PC-9 (cell line): ENCODE results near the gene CTNNA1. TPM values are rescaled to one million over a fixed set of nuclear protein-coding genes. Genes with fewer than 3 reads are reported as not detected.

Source experiments
- BruUV-seq: library from RNA; stranded (reverse); fragments of 400-500 nt; replicated peaks from 2 replicates; lab custom pipeline; 2021; lab: Mats Ljungman, UMichigan
- CTCF ChIA-PET: fragments of 300-600 bp; sonication (Branson Sonifier 250); formaldehyde crosslinking; loops from one replicate; lab custom pipeline; 2022; ENCODE audit warnings: antibody characterized with exemption; lab: Charles Lee
- POLR2A ChIA-PET: fragments of 300-600 bp; sonication (Branson Sonifier 250); formaldehyde crosslinking; loops from one replicate; lab custom pipeline; 2022; ENCODE audit warnings: antibody characterized with exemption; ENCODE audit not compliant: unreplicated experiment; lab: Charles Lee
- DNase-seq, 2 experiments: peaks; one replicate each; pipeline versions ENCODE4 v3.0.0 to v3.0.0-alpha.2; 2015 to 2022; ENCODE audit warnings: mixed read lengths in 1 of 2
- H2AFZ ChIP-seq: fragments of 200-600 bp; sonication (generic); 2 replicates; pipeline ENCODE4 v1.8.1; 2017; ENCODE audit warnings: antibody characterized with exemption
- H3F3A ChIP-seq: fragments of 200-600 bp; sonication (generic); 2 replicates; pipeline ENCODE4 v1.8.1; 2017; ENCODE audit warnings: antibody characterized with exemption, mild to moderate bottlenecking, low read depth; ENCODE audit not compliant: insufficient read depth
- H3K27ac ChIP-seq: fragments of 200-600 bp; sonication (generic); 2 replicates; pipeline ENCODE4 v1.6.1; 2016; ENCODE audit warnings: mixed run types
- H3K27me3 ChIP-seq: fragments of 200-600 bp; sonication (generic); 2 replicates; pipeline ENCODE4 v1.6.1; 2016; ENCODE audit warnings: low read depth, mixed run types; ENCODE audit not compliant: insufficient read depth
- H3K36me3 ChIP-seq: fragments of 200-600 bp; sonication (generic); 2 replicates; pipeline ENCODE4 v1.6.1; 2016; ENCODE audit warnings: low read depth, mixed run types
- H3K4me1 ChIP-seq: fragments of 200-600 bp; sonication (generic); replicated peaks from 2 replicates; pipeline ENCODE4 v1.6.1; 2016; ENCODE audit warnings: mixed run types; ENCODE audit not compliant: insufficient read depth
- H3K4me2 ChIP-seq: fragments of 200-600 bp; sonication (generic); 2 replicates; pipeline ENCODE4 v1.6.1; 2017; ENCODE audit warnings: mixed run types
- H3K4me3 ChIP-seq: fragments of 200-600 bp; sonication (generic); 2 replicates; pipeline ENCODE4 v1.6.1; 2016; ENCODE audit warnings: mixed run types
- H3K79me2 ChIP-seq: fragments of 200-600 bp; sonication (generic); 2 replicates; pipeline ENCODE4 v1.6.1; 2017; ENCODE audit warnings: low read depth, mixed run types
- H3K9me2 ChIP-seq: fragments of 200-600 bp; sonication (generic); 2 replicates; pipeline ENCODE4 v1.8.1; 2017; ENCODE audit warnings: mild to moderate bottlenecking; ENCODE audit not compliant: insufficient read depth
- H3K9me3 ChIP-seq: fragments of 200-600 bp; sonication (generic); 2 replicates; pipeline ENCODE4 v1.8.1; 2016; ENCODE audit warnings: low read depth; ENCODE audit not compliant: insufficient read depth
- H4K20me1 ChIP-seq: fragments of 200-600 bp; sonication (generic); 2 replicates; pipeline ENCODE4 v1.8.1; 2017; ENCODE audit not compliant: insufficient read depth
- EZH2 ChIP-seq: fragments of 200-600 bp; sonication (generic); IDR thresholded peaks from 2 replicates; pipeline ENCODE4 v1.8.0; 2017; ENCODE audit warnings: antibody characterized with exemption, low read depth
- intact Hi-C: fragments of 100-400 bp; cut with micrococcal nuclease; formaldehyde crosslinking; loops from one replicate; pipeline ENCODE4 v1.10.0; 2022; ENCODE audit not compliant: unreplicated experiment
- total RNA-seq: library from RNA; stranded (reverse); gene quantifications from 2 replicates; pipeline ENCODE4 v1.2.3, GENCODE V29; 2021
- TF ChIP-seq, protein P1 (sequence below): fragments of 200-600 bp; sonication (generic); conservative IDR thresholded peaks from 2 replicates; pipeline ENCODE4 v1.6.1; 2017; ENCODE audit warnings: mixed run types, antibody characterized with exemption, mild to moderate bottlenecking, moderate library complexity

The CTNNA1 gene
- total RNA-seq, 1 experiment from 2014 or later = 91.7 TPM

DNA sequence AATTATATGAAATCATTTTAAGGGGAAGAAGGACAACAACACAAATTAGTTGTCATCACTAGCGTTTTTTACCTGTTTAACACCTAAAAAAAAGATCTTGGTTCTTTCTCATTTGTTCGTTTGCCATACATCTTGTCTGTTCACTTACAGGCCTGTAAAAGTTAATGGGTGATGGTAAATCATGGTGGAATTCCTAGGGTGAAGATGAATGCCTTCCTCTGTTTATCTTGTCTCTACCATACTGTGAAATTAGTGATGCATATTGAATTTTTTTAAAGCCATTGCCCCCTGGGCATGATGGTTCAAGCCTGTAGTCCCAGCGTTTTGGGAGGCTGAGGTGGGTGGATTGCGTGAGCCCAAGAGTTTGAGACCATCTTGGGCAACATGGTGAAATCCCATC, 75.3 kb downstream of the CTNNA1 start:
- no peaks in the 10 kb centered on the region for H3K9me3 ChIP-seq
- H3K27me3 ChIP-seq = no peaks in the 10 kb centered on the region
- CTCF ChIA-PET = no interaction called here
- H4K20me1 ChIP-seq = no peaks in the 10 kb centered on the region
- no peak overlapping the region for H3K27ac ChIP-seq
- no peaks in the 10 kb centered on the region for H3F3A ChIP-seq
- H2AFZ ChIP-seq = no peak overlapping the region
- intact Hi-C loops = no loop called here
- DNase-seq = no peak
- no peak overlapping the region for H3K4me3 ChIP-seq
- H3K4me1 ChIP-seq = no peaks in the 10 kb centered on the region
- no peak overlapping the region for H3K4me2 ChIP-seq
- no peak for TF ChIP-seq EZH2
- TF ChIP-seq, protein P1, sequence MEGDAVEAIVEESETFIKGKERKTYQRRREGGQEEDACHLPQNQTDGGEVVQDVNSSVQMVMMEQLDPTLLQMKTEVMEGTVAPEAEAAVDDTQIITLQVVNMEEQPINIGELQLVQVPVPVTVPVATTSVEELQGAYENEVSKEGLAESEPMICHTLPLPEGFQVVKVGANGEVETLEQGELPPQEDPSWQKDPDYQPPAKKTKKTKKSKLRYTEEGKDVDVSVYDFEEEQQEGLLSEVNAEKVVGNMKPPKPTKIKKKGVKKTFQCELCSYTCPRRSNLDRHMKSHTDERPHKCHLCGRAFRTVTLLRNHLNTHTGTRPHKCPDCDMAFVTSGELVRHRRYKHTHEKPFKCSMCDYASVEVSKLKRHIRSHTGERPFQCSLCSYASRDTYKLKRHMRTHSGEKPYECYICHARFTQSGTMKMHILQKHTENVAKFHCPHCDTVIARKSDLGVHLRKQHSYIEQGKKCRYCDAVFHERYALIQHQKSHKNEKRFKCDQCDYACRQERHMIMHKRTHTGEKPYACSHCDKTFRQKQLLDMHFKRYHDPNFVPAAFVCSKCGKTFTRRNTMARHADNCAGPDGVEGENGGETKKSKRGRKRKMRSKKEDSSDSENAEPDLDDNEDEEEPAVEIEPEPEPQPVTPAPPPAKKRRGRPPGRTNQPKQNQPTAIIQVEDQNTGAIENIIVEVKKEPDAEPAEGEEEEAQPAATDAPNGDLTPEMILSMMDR = no peak
- BruUV-seq = no TSS peak
- no peaks in the 10 kb centered on the region for H3K79me2 ChIP-seq
- no peaks in the 10 kb centered on the region for H3K36me3 ChIP-seq
- no peaks in the 10 kb centered on the region for H3K9me2 ChIP-seq
- POLR2A ChIA-PET = no interaction called here

DNA sequence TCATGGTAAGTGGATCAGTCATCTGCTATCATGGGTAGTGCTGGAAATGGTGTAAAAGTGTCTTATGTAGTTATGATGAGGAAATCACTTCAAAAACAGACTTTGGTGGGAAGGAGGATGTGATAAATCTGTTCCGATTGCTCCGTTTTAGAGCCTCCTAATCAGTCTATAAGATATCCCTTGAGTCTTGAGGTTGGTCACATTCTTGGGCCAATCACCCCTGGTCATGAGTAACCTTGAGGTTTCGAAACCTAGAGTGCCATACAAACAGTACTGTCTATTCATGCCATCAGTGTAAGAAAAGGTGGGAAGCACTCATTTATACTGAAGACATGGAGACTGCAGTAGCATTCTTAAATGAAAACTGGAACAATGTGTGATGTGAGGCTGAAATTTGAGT, 76.1 kb downstream of the CTNNA1 start:
- POLR2A ChIA-PET = no interaction called here

DNA sequence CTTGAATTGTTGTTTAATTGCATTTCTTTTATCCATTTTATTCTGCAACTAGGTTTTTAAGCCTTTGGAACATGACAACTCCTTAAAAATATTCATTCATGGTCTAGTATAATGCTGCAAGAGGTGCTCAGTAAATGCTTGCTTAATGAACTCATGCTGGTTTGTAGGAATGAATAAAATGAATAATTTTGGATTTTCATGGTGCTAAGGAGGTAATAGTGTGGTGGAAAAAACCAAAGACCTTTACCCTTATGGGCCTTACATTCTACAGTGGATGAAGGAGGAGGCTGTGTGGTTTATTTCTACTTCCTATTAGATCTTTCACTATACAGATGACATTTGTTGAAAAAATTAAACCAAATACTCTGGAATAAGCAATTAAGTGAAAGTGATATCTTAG, 78.5 kb downstream of the CTNNA1 start:
- BruUV-seq = no TSS peak
- no peaks in the 10 kb centered on the region for H3K9me3 ChIP-seq
- H3K27me3 ChIP-seq = no peaks in the 10 kb centered on the region
- intact Hi-C loops = no loop called here
- no peak for DNase-seq
- H3K79me2 ChIP-seq = no peaks in the 10 kb centered on the region
- H3K36me3 ChIP-seq = no peaks in the 10 kb centered on the region
- POLR2A ChIA-PET = no interaction called here
- no peak overlapping the region for H2AFZ ChIP-seq
- CTCF ChIA-PET = no interaction called here
- no peak overlapping the region for H3K4me3 ChIP-seq
- no peaks in the 10 kb centered on the region for H3K4me1 ChIP-seq
- no peaks in the 10 kb centered on the region for H3F3A ChIP-seq
- TF ChIP-seq EZH2 = no peak
- TF ChIP-seq, protein P1 = no peak
- H3K4me2 ChIP-seq = no peak overlapping the region
- H4K20me1 ChIP-seq = no peaks in the 10 kb centered on the region
- H3K9me2 ChIP-seq = no peaks in the 10 kb centered on the region
- no peak overlapping the region for H3K27ac ChIP-seq

More for the DNA sequence above, 76.1 kb downstream of the CTNNA1 start:
- no peaks in the 10 kb centered on the region for H3K79me2 ChIP-seq
- H4K20me1 ChIP-seq = no peaks in the 10 kb centered on the region
- H3K9me3 ChIP-seq = no peaks in the 10 kb centered on the region
- TF ChIP-seq, protein P1 = no peak
- no peak for TF ChIP-seq EZH2
- H3K27me3 ChIP-seq = no peaks in the 10 kb centered on the region
- no peak overlapping the region for H3K27ac ChIP-seq
- no peaks in the 10 kb centered on the region for H3K4me1 ChIP-seq
- H2AFZ ChIP-seq = no peak overlapping the region
- H3K9me2 ChIP-seq = no peaks in the 10 kb centered on the region
- H3K4me3 ChIP-seq = no peak overlapping the region
- CTCF ChIA-PET = no interaction called here
- intact Hi-C loops = no loop called here
- no TSS peak for BruUV-seq
- no peak for DNase-seq
- no peaks in the 10 kb centered on the region for H3K36me3 ChIP-seq
- H3K4me2 ChIP-seq = no peak overlapping the region
- H3F3A ChIP-seq = no peaks in the 10 kb centered on the region
